Glutamatergic neuron (in vitro differentiated cells): ENCODE measurements around the gene CIAO2A. TPM values are rescaled to one million over a fixed set of nuclear protein-coding genes. Genes with fewer than 3 reads are reported as not detected.

Source experiments
- DNase-seq: peaks from one replicate; pipeline ENCODE4 v3.0.0; 2022
- H3K27ac Mint-ChIP-seq: one replicate; pipeline ENCODE4 v1.8.0; 2020; ENCODE audit warnings: mild to moderate bottlenecking, mixed read lengths, inconsistent platforms; ENCODE audit not compliant: unreplicated experiment
- H3K27me3 Mint-ChIP-seq: one replicate; pipeline ENCODE4 v1.8.0; 2020; ENCODE audit warnings: mild to moderate bottlenecking, moderate library complexity, mixed read lengths, inconsistent platforms; ENCODE audit not compliant: unreplicated experiment
- H3K36me3 Mint-ChIP-seq: one replicate; pipeline ENCODE4 v1.8.0; 2020; ENCODE audit warnings: mild to moderate bottlenecking, mixed read lengths, inconsistent platforms; ENCODE audit not compliant: unreplicated experiment
- H3K4me1 Mint-ChIP-seq: one replicate; pipeline ENCODE4 v1.8.0; 2020; ENCODE audit warnings: mild to moderate bottlenecking, low read depth, mixed read lengths, inconsistent platforms; ENCODE audit not compliant: unreplicated experiment
- H3K4me3 Mint-ChIP-seq: one replicate; pipeline ENCODE4 v1.8.0; 2020; ENCODE audit warnings: mild to moderate bottlenecking, mixed read lengths, inconsistent platforms; ENCODE audit not compliant: unreplicated experiment
- H3K9me3 Mint-ChIP-seq: one replicate; pipeline ENCODE4 v1.8.0; 2020; ENCODE audit warnings: mild to moderate bottlenecking, moderate library complexity, mixed read lengths, inconsistent platforms; ENCODE audit not compliant: unreplicated experiment
- total RNA-seq: library from RNA; stranded (reverse); fragmentation: NEBNext Ultra II Directional; extraction: Animal tissue kit (Norgen Biotek cat#: 25700); gene quantifications from one replicate; pipeline ENCODE4 v1.2.1, GENCODE V29; 2021; ENCODE audit not compliant: unreplicated experiment
- TF ChIP-seq, protein P1 (sequence below): fragments of 200-600 bp; sonication (generic); IDR thresholded peaks from one replicate; pipeline ENCODE4 v1.5.0; 2021; ENCODE audit not compliant: partially characterized antibody, unreplicated experiment

The CIAO2A gene
- total RNA-seq, 1 donor from 2014 or later: 35.5 TPM

DNA sequence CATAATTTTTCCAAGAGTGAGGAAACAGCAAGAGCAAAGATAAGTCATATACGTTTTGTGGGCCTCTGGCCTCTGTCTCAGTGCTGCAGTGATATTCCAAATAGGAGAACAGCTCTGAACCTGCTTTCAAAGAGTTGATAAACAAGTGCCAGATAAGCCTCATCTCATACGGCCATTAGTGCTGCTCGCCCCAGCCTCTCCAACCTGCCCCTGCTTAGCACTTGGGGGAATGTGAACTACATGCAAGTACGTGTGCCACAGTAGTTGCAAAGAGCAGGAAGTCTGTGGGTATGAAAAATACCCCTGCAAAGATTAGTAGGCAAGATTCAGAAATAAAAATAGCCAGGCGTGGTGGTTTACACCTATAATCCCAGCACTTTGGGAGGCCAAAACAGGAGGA, 61.3 kb downstream of the CIAO2A start:
- DNase-seq: no peak

GRCh38 chr15:64030123-64030522, 63.5 kb downstream of the CIAO2A start:
- DNase-seq: no peak
- Mint-ChIP-seq H3K9me3 (no peaks in the 10 kb centered on the region), H3K4me1 (no peaks in the 10 kb centered on the region), H3K4me3 (no peak overlapping the region), H3K36me3 (no peaks in the 10 kb centered on the region), H3K27me3 (no peaks in the 10 kb centered on the region), H3K27ac (no peak overlapping the region)
- TF ChIP-seq, protein P1, sequence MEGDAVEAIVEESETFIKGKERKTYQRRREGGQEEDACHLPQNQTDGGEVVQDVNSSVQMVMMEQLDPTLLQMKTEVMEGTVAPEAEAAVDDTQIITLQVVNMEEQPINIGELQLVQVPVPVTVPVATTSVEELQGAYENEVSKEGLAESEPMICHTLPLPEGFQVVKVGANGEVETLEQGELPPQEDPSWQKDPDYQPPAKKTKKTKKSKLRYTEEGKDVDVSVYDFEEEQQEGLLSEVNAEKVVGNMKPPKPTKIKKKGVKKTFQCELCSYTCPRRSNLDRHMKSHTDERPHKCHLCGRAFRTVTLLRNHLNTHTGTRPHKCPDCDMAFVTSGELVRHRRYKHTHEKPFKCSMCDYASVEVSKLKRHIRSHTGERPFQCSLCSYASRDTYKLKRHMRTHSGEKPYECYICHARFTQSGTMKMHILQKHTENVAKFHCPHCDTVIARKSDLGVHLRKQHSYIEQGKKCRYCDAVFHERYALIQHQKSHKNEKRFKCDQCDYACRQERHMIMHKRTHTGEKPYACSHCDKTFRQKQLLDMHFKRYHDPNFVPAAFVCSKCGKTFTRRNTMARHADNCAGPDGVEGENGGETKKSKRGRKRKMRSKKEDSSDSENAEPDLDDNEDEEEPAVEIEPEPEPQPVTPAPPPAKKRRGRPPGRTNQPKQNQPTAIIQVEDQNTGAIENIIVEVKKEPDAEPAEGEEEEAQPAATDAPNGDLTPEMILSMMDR: no peak

More for the DNA sequence above, 61.3 kb downstream of the CIAO2A start:
- Mint-ChIP-seq H3K36me3 (no peaks in the 10 kb centered on the region), H3K27ac (no peak overlapping the region), H3K27me3 (peaks cover 2% of the 10 kb centered on the region), H3K4me3 (no peak overlapping the region), H3K9me3 (no peaks in the 10 kb centered on the region), H3K4me1 (no peaks in the 10 kb centered on the region)
- TF ChIP-seq, protein P1: no peak

DNA sequence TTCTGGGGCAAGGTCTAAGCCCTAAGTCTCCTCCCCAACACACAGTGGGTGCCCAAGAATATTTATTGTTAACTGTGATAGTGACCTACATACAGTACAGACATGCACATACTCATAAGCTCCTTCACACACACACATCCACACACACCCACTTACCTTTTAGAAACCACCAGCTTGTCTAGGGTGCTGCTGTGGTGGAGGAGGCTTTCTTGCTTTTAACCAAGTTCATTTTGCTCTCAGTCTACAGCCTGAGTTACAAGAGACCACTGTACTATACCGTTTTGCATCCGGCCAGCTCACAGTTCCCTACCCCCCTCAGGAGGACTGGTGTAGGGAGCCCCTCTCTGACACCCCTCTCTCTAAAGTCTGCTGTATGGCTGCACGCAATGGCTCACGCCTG, 64.0 kb downstream of the CIAO2A start:
- H3K36me3 Mint-ChIP-seq: no peaks in the 10 kb centered on the region
- H3K27ac Mint-ChIP-seq: no peak overlapping the region
- no peaks in the 10 kb centered on the region for H3K4me1 Mint-ChIP-seq
- H3K9me3 Mint-ChIP-seq: no peaks in the 10 kb centered on the region
- TF ChIP-seq, protein P1: no peak
- no peak overlapping the region for H3K4me3 Mint-ChIP-seq
- no peak for DNase-seq
- H3K27me3 Mint-ChIP-seq: no peaks in the 10 kb centered on the region

GRCh38 chr15:64029110-64029509, 64.5 kb downstream of the CIAO2A start:
- H3K4me1 Mint-ChIP-seq: no peaks in the 10 kb centered on the region
- TF ChIP-seq, protein P1: no peak
- DNase-seq: no peak
- no peak overlapping the region for H3K4me3 Mint-ChIP-seq
- no peak overlapping the region for H3K27ac Mint-ChIP-seq
- peaks cover under 1% of the 10 kb centered on the region for H3K36me3 Mint-ChIP-seq
- no peaks in the 10 kb centered on the region for H3K27me3 Mint-ChIP-seq
- H3K9me3 Mint-ChIP-seq: no peaks in the 10 kb centered on the region

GRCh38 chr15:64026591-64026990, 67.0 kb downstream of the CIAO2A start:
- peaks cover 7% of the 10 kb centered on the region for H3K36me3 Mint-ChIP-seq
- no peak overlapping the region for H3K4me3 Mint-ChIP-seq
- H3K9me3 Mint-ChIP-seq: peaks cover under 1% of the 10 kb centered on the region
- H3K4me1 Mint-ChIP-seq: peaks cover 9% of the 10 kb centered on the region
- no peaks in the 10 kb centered on the region for H3K27me3 Mint-ChIP-seq
- no peak for DNase-seq
- TF ChIP-seq, protein P1: no peak
- no peak overlapping the region for H3K27ac Mint-ChIP-seq
